HCT116 (cell line): ENCODE results near the gene ZNF683.

Experiments
- EGR1 ChIP-seq: IDR thresholded peaks from 2 replicates; pipeline ENCODE4 v1.6.1; 2012; ENCODE audit warnings: low read depth
- ELF1 ChIP-seq: IDR thresholded peaks from 2 replicates; pipeline ENCODE4 v1.6.1; 2012; ENCODE audit warnings: low read depth, borderline replicate concordance
- EZH2 ChIP-seq: fragments of 200-600 bp; sonication (generic); IDR thresholded peaks from 2 replicates; pipeline ENCODE4 v1.6.1; 2017; ENCODE audit warnings: antibody characterized with exemption, mixed run types
- EZH2phosphoT487 ChIP-seq: fragments of 200-600 bp; IDR thresholded peaks from 2 replicates; pipeline ENCODE4 v1.6.1; 2018; ENCODE audit warnings: antibody characterized with exemption, borderline replicate concordance
- JUND ChIP-seq: IDR thresholded peaks from 2 replicates; pipeline ENCODE4 v1.6.1; 2012
- POLR2A ChIP-seq: IDR thresholded peaks from 2 replicates; pipeline ENCODE4 v1.7.0; 2011; ENCODE audit warnings: borderline replicate concordance; ENCODE audit not compliant: insufficient read depth, insufficient read length; ENCODE audit errors: extremely low read depth
- POLR2AphosphoS5 ChIP-seq: IDR thresholded peaks from 2 replicates; pipeline ENCODE4 v1.6.1; 2011; ENCODE audit warnings: mild to moderate bottlenecking, low read depth, low read length, moderate library complexity
- RAD21 ChIP-seq: IDR thresholded peaks from 2 replicates; pipeline ENCODE4 v1.6.1; 2012; ENCODE audit warnings: low read depth, mild to moderate bottlenecking
- SRF ChIP-seq: IDR thresholded peaks from 2 replicates; pipeline ENCODE4 v1.6.1; 2012; ENCODE audit warnings: low read depth
- YY1 ChIP-seq: IDR thresholded peaks from 2 replicates; pipeline ENCODE4 v1.6.1; 2011; ENCODE audit warnings: low read length, low read depth, moderate library complexity, mild to moderate bottlenecking; ENCODE audit not compliant: insufficient replicate concordance; ENCODE audit errors: extremely low read depth
- TF ChIP-seq, protein P1 (sequence below), 3 experiments: fragments of 200-600 bp in 1 of 3; sonication (generic) in 1 of 3; IDR thresholded peaks in 2 of 3; conservative IDR thresholded peaks in 1 of 3; 2 replicates each; pipeline ENCODE4 v1.5.1; 2012 to 2017; ENCODE audit warnings: low read depth in 2 of 3, low read length in 2 of 3, antibody characterized with exemption in 1 of 3, borderline replicate concordance in 1 of 3, control low read depth in 1 of 3, mild to moderate bottlenecking in 1 of 3, mixed read lengths in 1 of 3, mixed run types in 1 of 3, moderate library complexity in 1 of 3; ENCODE audit not compliant: insufficient read depth in 1 of 3
- TF ChIP-seq, protein P2 (sequence below): IDR thresholded peaks from 2 replicates; pipeline ENCODE4 v1.6.1; 2012; ENCODE audit warnings: low read depth
- TF ChIP-seq, protein P3 (sequence below): IDR thresholded peaks from 2 replicates; pipeline ENCODE4 v1.6.1; 2011; ENCODE audit warnings: mild to moderate bottlenecking, low read length, moderate library complexity; ENCODE audit not compliant: insufficient replicate concordance; ENCODE audit errors: extremely low read depth
- TF ChIP-seq, protein P4 (sequence below): IDR thresholded peaks from 2 replicates; pipeline ENCODE4 v1.6.1; 2012

DNA sequence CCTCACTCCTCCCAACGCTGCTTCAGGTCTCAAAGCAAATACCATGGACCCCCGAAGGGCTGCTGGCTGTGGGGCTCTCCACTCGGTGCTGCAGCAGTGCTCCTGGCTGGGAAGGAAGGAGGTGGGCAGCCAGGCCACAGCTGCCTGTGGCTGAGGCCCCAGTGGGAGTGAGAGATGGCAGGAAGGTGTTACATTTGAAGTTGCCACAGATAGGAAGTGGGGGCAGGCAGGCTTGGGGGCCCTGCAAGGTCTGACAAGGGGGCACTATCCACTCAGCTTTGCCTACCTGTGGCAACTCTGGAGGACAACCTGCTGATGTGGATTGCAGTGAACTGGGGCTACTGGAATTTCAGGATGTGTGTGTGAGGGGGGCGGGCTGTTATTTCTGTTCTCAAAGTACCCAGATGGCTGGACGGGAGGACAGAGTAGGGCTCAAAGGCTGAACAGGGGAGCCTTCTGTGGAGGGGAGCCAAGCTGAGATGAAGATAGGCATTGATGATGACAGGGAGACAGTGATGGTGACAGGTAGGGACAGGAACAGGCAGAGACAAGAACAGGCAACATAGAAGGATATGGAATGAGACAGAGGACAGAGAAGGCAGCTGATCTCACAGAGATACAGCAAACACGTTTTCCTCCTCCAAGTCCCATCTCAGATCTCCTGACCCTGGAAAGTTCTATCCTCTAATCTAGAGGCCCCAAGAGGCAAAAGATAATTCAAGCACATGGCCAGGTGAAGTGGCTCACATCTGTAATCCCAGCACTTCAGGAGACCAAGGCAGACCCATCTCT is 1.8 kb downstream of the ZNF683 start:
- TF ChIP-seq POLR2A (no peak), POLR2AphosphoS5 (no peak), YY1 (no peak), EZH2phosphoT487 (no peak), ELF1 (no peak), EZH2 (no peak), EGR1 (no peak), JUND (no peak), RAD21 (no peak), SRF (no peak)
- TF ChIP-seq, protein P1, sequence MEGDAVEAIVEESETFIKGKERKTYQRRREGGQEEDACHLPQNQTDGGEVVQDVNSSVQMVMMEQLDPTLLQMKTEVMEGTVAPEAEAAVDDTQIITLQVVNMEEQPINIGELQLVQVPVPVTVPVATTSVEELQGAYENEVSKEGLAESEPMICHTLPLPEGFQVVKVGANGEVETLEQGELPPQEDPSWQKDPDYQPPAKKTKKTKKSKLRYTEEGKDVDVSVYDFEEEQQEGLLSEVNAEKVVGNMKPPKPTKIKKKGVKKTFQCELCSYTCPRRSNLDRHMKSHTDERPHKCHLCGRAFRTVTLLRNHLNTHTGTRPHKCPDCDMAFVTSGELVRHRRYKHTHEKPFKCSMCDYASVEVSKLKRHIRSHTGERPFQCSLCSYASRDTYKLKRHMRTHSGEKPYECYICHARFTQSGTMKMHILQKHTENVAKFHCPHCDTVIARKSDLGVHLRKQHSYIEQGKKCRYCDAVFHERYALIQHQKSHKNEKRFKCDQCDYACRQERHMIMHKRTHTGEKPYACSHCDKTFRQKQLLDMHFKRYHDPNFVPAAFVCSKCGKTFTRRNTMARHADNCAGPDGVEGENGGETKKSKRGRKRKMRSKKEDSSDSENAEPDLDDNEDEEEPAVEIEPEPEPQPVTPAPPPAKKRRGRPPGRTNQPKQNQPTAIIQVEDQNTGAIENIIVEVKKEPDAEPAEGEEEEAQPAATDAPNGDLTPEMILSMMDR (IDR thresholded peaks at IDR 0.05 in 2 of 3, conservative IDR thresholded peaks at IDR 0.05 in 1 of 3; ENCODE audit: borderline replicate concordance in 1 of 3, insufficient read depth in 1 of 3, low read depth in 2 of 3, low read length in 2 of 3) = no peak
- TF ChIP-seq, protein P2, sequence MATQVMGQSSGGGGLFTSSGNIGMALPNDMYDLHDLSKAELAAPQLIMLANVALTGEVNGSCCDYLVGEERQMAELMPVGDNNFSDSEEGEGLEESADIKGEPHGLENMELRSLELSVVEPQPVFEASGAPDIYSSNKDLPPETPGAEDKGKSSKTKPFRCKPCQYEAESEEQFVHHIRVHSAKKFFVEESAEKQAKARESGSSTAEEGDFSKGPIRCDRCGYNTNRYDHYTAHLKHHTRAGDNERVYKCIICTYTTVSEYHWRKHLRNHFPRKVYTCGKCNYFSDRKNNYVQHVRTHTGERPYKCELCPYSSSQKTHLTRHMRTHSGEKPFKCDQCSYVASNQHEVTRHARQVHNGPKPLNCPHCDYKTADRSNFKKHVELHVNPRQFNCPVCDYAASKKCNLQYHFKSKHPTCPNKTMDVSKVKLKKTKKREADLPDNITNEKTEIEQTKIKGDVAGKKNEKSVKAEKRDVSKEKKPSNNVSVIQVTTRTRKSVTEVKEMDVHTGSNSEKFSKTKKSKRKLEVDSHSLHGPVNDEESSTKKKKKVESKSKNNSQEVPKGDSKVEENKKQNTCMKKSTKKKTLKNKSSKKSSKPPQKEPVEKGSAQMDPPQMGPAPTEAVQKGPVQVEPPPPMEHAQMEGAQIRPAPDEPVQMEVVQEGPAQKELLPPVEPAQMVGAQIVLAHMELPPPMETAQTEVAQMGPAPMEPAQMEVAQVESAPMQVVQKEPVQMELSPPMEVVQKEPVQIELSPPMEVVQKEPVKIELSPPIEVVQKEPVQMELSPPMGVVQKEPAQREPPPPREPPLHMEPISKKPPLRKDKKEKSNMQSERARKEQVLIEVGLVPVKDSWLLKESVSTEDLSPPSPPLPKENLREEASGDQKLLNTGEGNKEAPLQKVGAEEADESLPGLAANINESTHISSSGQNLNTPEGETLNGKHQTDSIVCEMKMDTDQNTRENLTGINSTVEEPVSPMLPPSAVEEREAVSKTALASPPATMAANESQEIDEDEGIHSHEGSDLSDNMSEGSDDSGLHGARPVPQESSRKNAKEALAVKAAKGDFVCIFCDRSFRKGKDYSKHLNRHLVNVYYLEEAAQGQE = no peak
- TF ChIP-seq, protein P3, sequence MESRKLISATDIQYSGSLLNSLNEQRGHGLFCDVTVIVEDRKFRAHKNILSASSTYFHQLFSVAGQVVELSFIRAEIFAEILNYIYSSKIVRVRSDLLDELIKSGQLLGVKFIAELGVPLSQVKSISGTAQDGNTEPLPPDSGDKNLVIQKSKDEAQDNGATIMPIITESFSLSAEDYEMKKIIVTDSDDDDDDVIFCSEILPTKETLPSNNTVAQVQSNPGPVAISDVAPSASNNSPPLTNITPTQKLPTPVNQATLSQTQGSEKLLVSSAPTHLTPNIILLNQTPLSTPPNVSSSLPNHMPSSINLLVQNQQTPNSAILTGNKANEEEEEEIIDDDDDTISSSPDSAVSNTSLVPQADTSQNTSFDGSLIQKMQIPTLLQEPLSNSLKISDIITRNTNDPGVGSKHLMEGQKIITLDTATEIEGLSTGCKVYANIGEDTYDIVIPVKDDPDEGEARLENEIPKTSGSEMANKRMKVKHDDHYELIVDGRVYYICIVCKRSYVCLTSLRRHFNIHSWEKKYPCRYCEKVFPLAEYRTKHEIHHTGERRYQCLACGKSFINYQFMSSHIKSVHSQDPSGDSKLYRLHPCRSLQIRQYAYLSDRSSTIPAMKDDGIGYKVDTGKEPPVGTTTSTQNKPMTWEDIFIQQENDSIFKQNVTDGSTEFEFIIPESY = no peak
- TF ChIP-seq, protein P4, sequence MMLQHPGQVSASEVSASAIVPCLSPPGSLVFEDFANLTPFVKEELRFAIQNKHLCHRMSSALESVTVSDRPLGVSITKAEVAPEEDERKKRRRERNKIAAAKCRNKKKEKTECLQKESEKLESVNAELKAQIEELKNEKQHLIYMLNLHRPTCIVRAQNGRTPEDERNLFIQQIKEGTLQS = no peak
